Measurements from ENCODE around the gene SULT1C2.
A peak's percentile ranks its signal among the peaks of the same experiment; 100 is the strongest.

DNA sequence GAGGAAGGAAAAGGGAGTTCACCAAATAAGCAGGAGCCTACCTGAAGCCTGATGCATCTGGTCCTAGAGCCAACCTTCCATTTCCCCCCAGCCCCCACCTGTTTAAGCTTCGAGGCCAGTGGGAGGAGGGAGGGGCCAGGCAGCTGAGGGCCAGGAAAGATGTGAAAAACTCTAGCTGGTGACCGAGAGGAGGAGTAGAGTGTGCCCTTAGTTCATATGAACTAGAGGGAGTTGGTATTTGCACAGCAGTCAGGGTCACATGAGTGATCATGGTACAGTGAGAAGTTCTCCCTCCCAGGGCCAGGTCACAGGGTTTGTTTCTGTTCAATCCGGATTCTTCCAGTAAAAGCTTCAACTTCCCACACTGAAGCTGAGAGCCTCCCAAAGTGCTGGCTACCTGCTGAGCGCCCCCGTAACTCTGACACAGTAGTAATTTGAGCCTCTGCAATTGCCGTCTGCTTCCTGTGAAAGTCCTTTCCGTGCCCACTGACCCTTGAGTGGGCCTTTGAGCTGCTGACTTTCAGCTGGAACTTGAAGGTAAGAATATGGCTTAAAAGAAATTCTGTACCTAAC lies at the start of gene SULT1C2:
- TF ChIP-seq, protein P1, sequence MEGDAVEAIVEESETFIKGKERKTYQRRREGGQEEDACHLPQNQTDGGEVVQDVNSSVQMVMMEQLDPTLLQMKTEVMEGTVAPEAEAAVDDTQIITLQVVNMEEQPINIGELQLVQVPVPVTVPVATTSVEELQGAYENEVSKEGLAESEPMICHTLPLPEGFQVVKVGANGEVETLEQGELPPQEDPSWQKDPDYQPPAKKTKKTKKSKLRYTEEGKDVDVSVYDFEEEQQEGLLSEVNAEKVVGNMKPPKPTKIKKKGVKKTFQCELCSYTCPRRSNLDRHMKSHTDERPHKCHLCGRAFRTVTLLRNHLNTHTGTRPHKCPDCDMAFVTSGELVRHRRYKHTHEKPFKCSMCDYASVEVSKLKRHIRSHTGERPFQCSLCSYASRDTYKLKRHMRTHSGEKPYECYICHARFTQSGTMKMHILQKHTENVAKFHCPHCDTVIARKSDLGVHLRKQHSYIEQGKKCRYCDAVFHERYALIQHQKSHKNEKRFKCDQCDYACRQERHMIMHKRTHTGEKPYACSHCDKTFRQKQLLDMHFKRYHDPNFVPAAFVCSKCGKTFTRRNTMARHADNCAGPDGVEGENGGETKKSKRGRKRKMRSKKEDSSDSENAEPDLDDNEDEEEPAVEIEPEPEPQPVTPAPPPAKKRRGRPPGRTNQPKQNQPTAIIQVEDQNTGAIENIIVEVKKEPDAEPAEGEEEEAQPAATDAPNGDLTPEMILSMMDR (IDR thresholded peaks at IDR 0.05 in 2 of 3, conservative IDR thresholded peaks at IDR 0.05 in 1 of 3; ENCODE audit: borderline replicate concordance in 1 of 3, insufficient read depth in 1 of 3, low read depth in 2 of 3, low read length in 2 of 3): no peak
- 0 out of 2 replicates have a peak, but pooled peaks have one; percentile 36 for TF ChIP-seq POLR2AphosphoS5 (IDR thresholded peaks at IDR 0.05; ENCODE audit: low read depth, low read length)
- TF ChIP-seq POLR2A (IDR thresholded peaks at IDR 0.05; ENCODE audit: borderline replicate concordance, extremely low read depth, insufficient read depth, insufficient read length): no peak
- TF ChIP-seq, protein P2, sequence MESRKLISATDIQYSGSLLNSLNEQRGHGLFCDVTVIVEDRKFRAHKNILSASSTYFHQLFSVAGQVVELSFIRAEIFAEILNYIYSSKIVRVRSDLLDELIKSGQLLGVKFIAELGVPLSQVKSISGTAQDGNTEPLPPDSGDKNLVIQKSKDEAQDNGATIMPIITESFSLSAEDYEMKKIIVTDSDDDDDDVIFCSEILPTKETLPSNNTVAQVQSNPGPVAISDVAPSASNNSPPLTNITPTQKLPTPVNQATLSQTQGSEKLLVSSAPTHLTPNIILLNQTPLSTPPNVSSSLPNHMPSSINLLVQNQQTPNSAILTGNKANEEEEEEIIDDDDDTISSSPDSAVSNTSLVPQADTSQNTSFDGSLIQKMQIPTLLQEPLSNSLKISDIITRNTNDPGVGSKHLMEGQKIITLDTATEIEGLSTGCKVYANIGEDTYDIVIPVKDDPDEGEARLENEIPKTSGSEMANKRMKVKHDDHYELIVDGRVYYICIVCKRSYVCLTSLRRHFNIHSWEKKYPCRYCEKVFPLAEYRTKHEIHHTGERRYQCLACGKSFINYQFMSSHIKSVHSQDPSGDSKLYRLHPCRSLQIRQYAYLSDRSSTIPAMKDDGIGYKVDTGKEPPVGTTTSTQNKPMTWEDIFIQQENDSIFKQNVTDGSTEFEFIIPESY (IDR thresholded peaks at IDR 0.05; ENCODE audit: extremely low read depth, insufficient replicate concordance, low read length): no peak
- TF ChIP-seq EZH2 (IDR thresholded peaks at IDR 0.05): no peak
- TF ChIP-seq ZNF274 (IDR thresholded peaks at IDR 0.05; ENCODE audit: low read depth, low read length): no peak
- TF ChIP-seq TCF7L2 (IDR thresholded peaks at IDR 0.05; ENCODE audit: borderline replicate concordance, extremely low read depth, insufficient read depth, insufficient read length): no peak
- no peak for TF ChIP-seq FOSL1 (IDR thresholded peaks at IDR 0.05; ENCODE audit: low read depth)
- TF ChIP-seq EGR1 (IDR thresholded peaks at IDR 0.05; ENCODE audit: low read depth): 0 out of 2 replicates have a peak, but pooled peaks have one; percentile 13
- no peak for TF ChIP-seq JUND (IDR thresholded peaks at IDR 0.05)
